Activated naive CD4-positive, alpha-beta T cell (primary cell): ENCODE data around the gene RARA.
"Not testable (repeated sequence)": the region's sequence is repeated elsewhere in the genome, so short reads cannot be mapped to it uniquely, and the experiment has no call there.

ENCODE experiments used
- DNase-seq, 4 experiments: peaks; one replicate each; lab custom pipeline; 2025; lab: John Stamatoyannopoulos, UW

RARA gene

GRCh38 chr17:40358323-40359038 is 49.5 kb downstream of the RARA start:
- peak; percentile 82 to 90 (median 84) for DNase-seq

- DNase-seq = no peak
These were observed 51.1 kb downstream of the RARA start for GRCh38 chr17:40360091-40360490.

- DNase-seq = no peak
These were observed 52.3 kb downstream of the RARA start for GRCh38 chr17:40361063-40361924.

- DNase-seq = no peak
These were observed 53.1 kb downstream of the RARA start for GRCh38 chr17:40361925-40362695.

GRCh38 chr17:40362696-40363110 is 53.7 kb downstream of the RARA start:
- DNase-seq = peak; percentile 57 to 76 (median 70)

- DNase-seq = peak in 1 of 4 experiments; percentile 26
These were observed 54.3 kb downstream of the RARA start for GRCh38 chr17:40363111-40363827.

GRCh38 chr17:40364121-40364861 is 55.3 kb downstream of the RARA start, which contains the start of gene GJD3:
GJD3 (minus strand) TSS chr17:40364737; CDS start chr17:40363815, 922 bp downstream.
- DNase-seq = no peak

- no peak for DNase-seq
These were observed 55.9 kb downstream of the RARA start for GRCh38 chr17:40364906-40365305.

GRCh38 chr17:40366076-40366860 is 57.3 kb downstream of the RARA start:
- DNase-seq = no peak

- DNase-seq = no peak
These were observed 58.0 kb downstream of the RARA start for GRCh38 chr17:40366861-40367518.

- DNase-seq = not testable (repeated sequence)
These were observed 58.7 kb downstream of the RARA start for GRCh38 chr17:40367728-40368127.

GRCh38 chr17:40369923-40370322 is 60.9 kb downstream of the RARA start:
- DNase-seq = no peak

- no peak for DNase-seq
These were observed 62.4 kb downstream of the RARA start for GRCh38 chr17:40371261-40371929.

GRCh38 chr17:40372031-40372430 is 63.1 kb downstream of the RARA start:
- no peak for DNase-seq

- not testable (repeated sequence) for DNase-seq
These were observed 63.7 kb downstream of the RARA start for GRCh38 chr17:40372644-40373043.

- DNase-seq = no peak
These were observed 64.3 kb downstream of the RARA start for GRCh38 chr17:40373324-40373723.

- DNase-seq = no peak
These were observed 65.0 kb downstream of the RARA start for GRCh38 chr17:40373999-40374398.

- DNase-seq = no peak
These were observed 66.0 kb downstream of the RARA start for GRCh38 chr17:40374821-40375498.
